Measurements from ENCODE around the gene VAMP1.
"Not testable (repeated sequence)": the region's sequence is repeated elsewhere in the genome, so short reads cannot be mapped to it uniquely, and the experiment has no call there.

VAMP1 gene

GRCh38 chr12:6428326-6428725 is 42.2 kb downstream of the VAMP1 start:
- peak overlapping the region; percentile 24 for H3K4me3 Mint-ChIP-seq
- H3K9me3 Mint-ChIP-seq: no peaks in the 10 kb centered on the region
- ATAC-seq: no peak
- no peaks in the 10 kb centered on the region for H3K36me3 Mint-ChIP-seq (ENCODE audit: low read depth)
- DNase-seq: no peak
- peaks cover 88% of the 10 kb centered on the region for H3K4me1 Mint-ChIP-seq
- no peaks in the 10 kb centered on the region for H3K27me3 Mint-ChIP-seq
- peak overlapping the region; percentile 92 for H3K27ac Mint-ChIP-seq

- H3K9me3 Mint-ChIP-seq; H3K36me3 Mint-ChIP-seq (ENCODE audit: low read depth); H3K27me3 Mint-ChIP-seq; ATAC-seq; DNase-seq: not testable (repeated sequence)
- peaks cover 86% of the 10 kb centered on the region for H3K4me1 Mint-ChIP-seq
- H3K27ac Mint-ChIP-seq: peak overlapping the region; percentile 92
- peak overlapping the region; percentile 77 for H3K4me3 Mint-ChIP-seq
These were observed 42.7 kb downstream of the VAMP1 start for GRCh38 chr12:6427796-6428195.

- ATAC-seq (peak; percentile 85), DNase-seq (peak; percentile 92)
- peak overlapping the region; percentile 92 for H3K27ac Mint-ChIP-seq
- no peaks in the 10 kb centered on the region for H3K36me3 Mint-ChIP-seq (ENCODE audit: low read depth)
- peaks cover 80% of the 10 kb centered on the region for H3K4me1 Mint-ChIP-seq
- no peaks in the 10 kb centered on the region for H3K27me3 Mint-ChIP-seq
- peak overlapping the region; percentile 77 for H3K4me3 Mint-ChIP-seq
- H3K9me3 Mint-ChIP-seq: no peaks in the 10 kb centered on the region
These were observed 43.4 kb downstream of the VAMP1 start for GRCh38 chr12:6426882-6427671.

GRCh38 chr12:6425590-6426531 is 44.6 kb downstream of the VAMP1 start:
- ATAC-seq (no peak), DNase-seq (peak; percentile 55)
- no peaks in the 10 kb centered on the region for H3K27me3 Mint-ChIP-seq
- H3K27ac Mint-ChIP-seq: peak overlapping the region; percentile 92
- peaks cover 70% of the 10 kb centered on the region for H3K4me1 Mint-ChIP-seq
- no peaks in the 10 kb centered on the region for H3K36me3 Mint-ChIP-seq (ENCODE audit: low read depth)
- no peaks in the 10 kb centered on the region for H3K9me3 Mint-ChIP-seq
- peak overlapping the region; percentile 77 for H3K4me3 Mint-ChIP-seq

GRCh38 chr12:6424866-6425265 is 45.6 kb downstream of the VAMP1 start:
- ATAC-seq: no peak
- no peaks in the 10 kb centered on the region for H3K36me3 Mint-ChIP-seq (ENCODE audit: low read depth)
- H3K4me1 Mint-ChIP-seq: peaks cover 60% of the 10 kb centered on the region
- no peaks in the 10 kb centered on the region for H3K27me3 Mint-ChIP-seq
- peak overlapping the region; percentile 91 for H3K27ac Mint-ChIP-seq
- H3K4me3 Mint-ChIP-seq: peak overlapping the region; percentile 65
- no peaks in the 10 kb centered on the region for H3K9me3 Mint-ChIP-seq
- no peak for DNase-seq

- peak overlapping the region; percentile 65 for H3K4me3 Mint-ChIP-seq
- no peaks in the 10 kb centered on the region for H3K36me3 Mint-ChIP-seq (ENCODE audit: low read depth)
- H3K27ac Mint-ChIP-seq: peak overlapping the region; percentile 85
- peaks cover 55% of the 10 kb centered on the region for H3K4me1 Mint-ChIP-seq
- H3K9me3 Mint-ChIP-seq: no peaks in the 10 kb centered on the region
- no peak for DNase-seq
- ATAC-seq: no peak
- no peaks in the 10 kb centered on the region for H3K27me3 Mint-ChIP-seq
These were observed 46.5 kb downstream of the VAMP1 start for GRCh38 chr12:6424008-6424347.

GRCh38 chr12:6423267-6424007 is 47.0 kb downstream of the VAMP1 start:
- no peaks in the 10 kb centered on the region for H3K36me3 Mint-ChIP-seq (ENCODE audit: low read depth)
- DNase-seq (peak; percentile 73), ATAC-seq (peak; percentile 58)
- H3K27me3 Mint-ChIP-seq: no peaks in the 10 kb centered on the region
- peak overlapping the region; percentile 85 for H3K27ac Mint-ChIP-seq
- peak overlapping the region; percentile 65 for H3K4me3 Mint-ChIP-seq
- peaks cover 52% of the 10 kb centered on the region for H3K4me1 Mint-ChIP-seq
- H3K9me3 Mint-ChIP-seq: no peaks in the 10 kb centered on the region

GRCh38 chr12:6420364-6420763 is 50.1 kb downstream of the VAMP1 start:
- Mint-ChIP-seq H3K9me3 (no peaks in the 10 kb centered on the region), H3K36me3 (ENCODE audit: low read depth) (no peaks in the 10 kb centered on the region), H3K27ac (no peak overlapping the region), H3K4me1 (peaks cover 33% of the 10 kb centered on the region), H3K4me3 (no peak overlapping the region), H3K27me3 (no peaks in the 10 kb centered on the region)
- ATAC-seq (no peak), DNase-seq (no peak)

- H3K4me1 Mint-ChIP-seq: peaks cover 19% of the 10 kb centered on the region
- ATAC-seq (no peak), DNase-seq (no peak)
- H3K9me3 Mint-ChIP-seq: no peaks in the 10 kb centered on the region
- no peak overlapping the region for H3K27ac Mint-ChIP-seq
- H3K36me3 Mint-ChIP-seq (ENCODE audit: low read depth): no peaks in the 10 kb centered on the region
- H3K4me3 Mint-ChIP-seq: no peak overlapping the region
- H3K27me3 Mint-ChIP-seq: no peaks in the 10 kb centered on the region
These were observed 51.7 kb downstream of the VAMP1 start for GRCh38 chr12:6418796-6419195.

GRCh38 chr12:6416596-6416995 is 53.9 kb downstream of the VAMP1 start:
- Mint-ChIP-seq H3K27me3 (no peaks in the 10 kb centered on the region), H3K36me3 (ENCODE audit: low read depth) (no peaks in the 10 kb centered on the region), H3K4me1 (peaks cover 12% of the 10 kb centered on the region), H3K27ac (no peak overlapping the region), H3K9me3 (no peaks in the 10 kb centered on the region), H3K4me3 (no peak overlapping the region)
- ATAC-seq: peak; percentile 73
- DNase-seq: no peak

All from activated naive CD8-positive, alpha-beta T cell treated with anti-CD3 and anti-CD28 coated beads, Interleukin-2, amount 50 U/mL, for 24 hours (primary cell).